OCI-LY3 (cell line): ENCODE data around the gene FCER2.

Experiments used
- H2AFZ ChIP-seq: fragments of 200-600, 300-600 bp; shearing (Covaris generic); 2 replicates; pipeline ENCODE4 v1.6.0; 2014; ENCODE audit warnings: antibody characterized with exemption, low read depth, low read length
- H3K27ac ChIP-seq: fragments of 200-600, 300-600 bp; sonication (generic); 2 replicates; pipeline ENCODE4 v1.5.1; 2014; ENCODE audit warnings: mild to moderate bottlenecking, low read length, moderate library complexity, mixed read lengths
- H3K27me3 ChIP-seq: fragments of 200-600, 300-600 bp; sonication (generic); 2 replicates; pipeline ENCODE4 v1.6.1; 2014; ENCODE audit warnings: low read depth, low read length, mixed read lengths
- H3K36me3 ChIP-seq: fragments of 200-600, 300-600 bp; sonication (generic); replicated peaks from 2 replicates; pipeline ENCODE3; 2014; ENCODE audit warnings: low read depth, low read length, mixed read lengths
- H3K4me1 ChIP-seq: fragments of 300-600, 200-600 bp; sonication (generic); 2 replicates; pipeline ENCODE4 v1.6.1; 2014; ENCODE audit warnings: low read length, mixed read lengths
- H3K4me2 ChIP-seq: fragments of 200-600, 300-600 bp; sonication (generic); 2 replicates; pipeline ENCODE4 v1.6.1; 2014; ENCODE audit warnings: low read length, mixed read lengths
- H3K4me3 ChIP-seq: fragments of 300-600, 200-600 bp; sonication (generic); 2 replicates; pipeline ENCODE4 v1.5.1; 2014; ENCODE audit warnings: antibody characterized with exemption, mild to moderate bottlenecking, low read length, moderate library complexity
- H3K79me2 ChIP-seq: fragments of 300-600, 200-600 bp; shearing (Covaris generic); 2 replicates; pipeline ENCODE4 v1.6.1; 2014; ENCODE audit warnings: mild to moderate bottlenecking, low read length, mixed read lengths
- H3K9ac ChIP-seq: fragments of 300-600, 200-600 bp; shearing (Covaris generic); 2 replicates; pipeline ENCODE4 v1.6.0; 2014; ENCODE audit warnings: mild to moderate bottlenecking, low read length, moderate library complexity
- H3K9me3 ChIP-seq: fragments of 200-600, 300-600 bp; shearing (Covaris generic); 2 replicates; pipeline ENCODE4 v1.6.1; 2014; ENCODE audit warnings: low read length, mixed read lengths; ENCODE audit not compliant: insufficient read depth
- H4K20me1 ChIP-seq: fragments of 200-600, 300-600 bp; sonication (generic); 2 replicates; pipeline ENCODE4 v1.6.1; 2016; ENCODE audit warnings: low read length, mixed read lengths; ENCODE audit not compliant: insufficient read depth
- EZH2phosphoT487 ChIP-seq: fragments of 200-600 bp; shearing (Covaris generic); IDR thresholded peaks from 2 replicates; pipeline ENCODE4 v1.6.1; 2018; ENCODE audit warnings: antibody characterized with exemption, mixed run types, low read depth
- TF ChIP-seq, protein P1 (sequence below): fragments of 200-600, 300-600 bp; sonication (generic); IDR thresholded peaks from 2 replicates; pipeline ENCODE4 v1.5.1; 2014; ENCODE audit warnings: antibody characterized with exemption, low read length, low read depth

The FCER2 gene

DNA sequence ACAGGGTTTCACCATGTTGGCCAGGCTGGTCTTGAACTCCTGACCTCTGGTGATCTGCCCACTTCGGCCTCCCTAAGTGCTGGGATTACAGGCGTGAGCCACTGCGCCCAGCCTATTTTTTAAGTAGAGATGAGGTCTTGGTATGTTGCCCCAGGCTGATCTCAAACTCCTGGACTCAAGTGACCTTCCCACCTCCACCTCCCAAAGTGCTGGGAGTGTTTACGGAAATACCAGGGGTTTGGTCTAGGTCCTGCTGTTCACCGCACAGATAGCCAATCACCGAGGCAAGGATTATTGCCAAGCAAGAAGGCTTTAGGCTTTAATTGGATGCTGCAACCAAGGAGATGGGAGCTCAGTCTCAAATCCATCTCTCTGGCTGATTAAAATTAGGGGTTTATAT is 18.4 kb upstream of the FCER2 start:
- no peak overlapping the region for H2AFZ ChIP-seq
- H3K9ac ChIP-seq: no peak overlapping the region
- no peak overlapping the region for H3K4me2 ChIP-seq
- no peaks in the 10 kb centered on the region for H4K20me1 ChIP-seq
- H3K9me3 ChIP-seq: peaks cover 4% of the 10 kb centered on the region
- H3K4me1 ChIP-seq: no peaks in the 10 kb centered on the region
- no peak overlapping the region for H3K27ac ChIP-seq
- no peaks in the 10 kb centered on the region for H3K36me3 ChIP-seq
- peaks cover 39% of the 10 kb centered on the region for H3K27me3 ChIP-seq
- no peak overlapping the region for H3K4me3 ChIP-seq
- H3K79me2 ChIP-seq: no peaks in the 10 kb centered on the region
- TF ChIP-seq EZH2phosphoT487: no peak
- TF ChIP-seq, protein P1, sequence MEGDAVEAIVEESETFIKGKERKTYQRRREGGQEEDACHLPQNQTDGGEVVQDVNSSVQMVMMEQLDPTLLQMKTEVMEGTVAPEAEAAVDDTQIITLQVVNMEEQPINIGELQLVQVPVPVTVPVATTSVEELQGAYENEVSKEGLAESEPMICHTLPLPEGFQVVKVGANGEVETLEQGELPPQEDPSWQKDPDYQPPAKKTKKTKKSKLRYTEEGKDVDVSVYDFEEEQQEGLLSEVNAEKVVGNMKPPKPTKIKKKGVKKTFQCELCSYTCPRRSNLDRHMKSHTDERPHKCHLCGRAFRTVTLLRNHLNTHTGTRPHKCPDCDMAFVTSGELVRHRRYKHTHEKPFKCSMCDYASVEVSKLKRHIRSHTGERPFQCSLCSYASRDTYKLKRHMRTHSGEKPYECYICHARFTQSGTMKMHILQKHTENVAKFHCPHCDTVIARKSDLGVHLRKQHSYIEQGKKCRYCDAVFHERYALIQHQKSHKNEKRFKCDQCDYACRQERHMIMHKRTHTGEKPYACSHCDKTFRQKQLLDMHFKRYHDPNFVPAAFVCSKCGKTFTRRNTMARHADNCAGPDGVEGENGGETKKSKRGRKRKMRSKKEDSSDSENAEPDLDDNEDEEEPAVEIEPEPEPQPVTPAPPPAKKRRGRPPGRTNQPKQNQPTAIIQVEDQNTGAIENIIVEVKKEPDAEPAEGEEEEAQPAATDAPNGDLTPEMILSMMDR: no peak

- TF ChIP-seq, protein P1: no peak
- no peak for TF ChIP-seq EZH2phosphoT487
- peaks cover 2% of the 10 kb centered on the region; the same call in 1 of the 2 replicates for H3K4me1 ChIP-seq
- H3K4me2 ChIP-seq: no peak overlapping the region
- no peak overlapping the region for H3K27ac ChIP-seq
- no peaks in the 10 kb centered on the region for H4K20me1 ChIP-seq
- H3K9me3 ChIP-seq: peaks cover 4% of the 10 kb centered on the region
- no peak overlapping the region for H2AFZ ChIP-seq
- no peak overlapping the region for H3K9ac ChIP-seq
- H3K27me3 ChIP-seq: peaks cover 32% of the 10 kb centered on the region
- H3K4me3 ChIP-seq: no peak overlapping the region
- no peaks in the 10 kb centered on the region for H3K79me2 ChIP-seq
- H3K36me3 ChIP-seq: no peaks in the 10 kb centered on the region
Measured at GRCh38 chr19:7718668-7719067, 16.7 kb upstream of the FCER2 start.

GRCh38 chr19:7716762-7717161 is 14.8 kb upstream of the FCER2 start:
- Histone ChIP-seq H3K36me3 (no peaks in the 10 kb centered on the region), H3K27ac (no peak overlapping the region), H3K9ac (no peak overlapping the region), H2AFZ (no peak overlapping the region), H4K20me1 (no peaks in the 10 kb centered on the region), H3K79me2 (no peaks in the 10 kb centered on the region), H3K4me1 (peaks cover 2% of the 10 kb centered on the region; the same call in 1 of the 2 replicates), H3K9me3 (peaks cover 4% of the 10 kb centered on the region), H3K27me3 (peaks cover 23% of the 10 kb centered on the region), H3K4me2 (no peak overlapping the region), H3K4me3 (no peak overlapping the region)
- TF ChIP-seq, protein P1: no peak
- no peak for TF ChIP-seq EZH2phosphoT487

DNA sequence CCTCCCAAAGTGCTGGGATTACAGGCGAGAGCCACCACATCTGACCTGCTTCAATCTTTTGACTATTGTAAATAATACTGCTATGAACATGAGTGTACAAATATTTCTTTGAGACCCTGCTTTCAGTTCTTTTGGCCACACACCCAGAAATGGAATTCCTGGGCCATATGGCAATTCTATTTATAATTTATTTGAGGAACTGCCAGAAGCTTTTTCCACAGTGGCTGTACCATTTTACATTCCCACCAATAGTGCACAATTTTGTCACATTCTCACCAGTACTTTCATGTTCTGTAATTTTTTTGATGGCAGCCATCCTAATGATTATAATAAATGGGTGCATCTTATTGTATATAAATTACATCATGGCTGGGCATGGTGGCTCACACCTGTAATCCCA is 13.7 kb upstream of the FCER2 start:
- Histone ChIP-seq H2AFZ (no peak overlapping the region), H3K9ac (no peak overlapping the region), H3K27ac (no peak overlapping the region), H3K4me1 (peaks cover 2% of the 10 kb centered on the region; the same call in 1 of the 2 replicates), H3K4me2 (no peak overlapping the region), H3K79me2 (no peaks in the 10 kb centered on the region), H4K20me1 (no peaks in the 10 kb centered on the region), H3K36me3 (no peaks in the 10 kb centered on the region), H3K9me3 (peaks cover 4% of the 10 kb centered on the region), H3K27me3 (peaks cover 25% of the 10 kb centered on the region), H3K4me3 (no peak overlapping the region)
- TF ChIP-seq EZH2phosphoT487: no peak
- TF ChIP-seq, protein P1: no peak
